Lower leg skin (tissue), 3 donors: Measurements from ENCODE around the gene SPINT1.

Experiments
- POLR2A ChIP-seq, 2 donors: fragments of 450-650 bp; IDR thresholded peaks; one replicate each; pipeline ENCODE4 v1.6.1; 2016 to 2017; ENCODE audit warnings: antibody characterized with exemption in 2 of 2, mild to moderate bottlenecking in 1 of 2, moderate library complexity in 1 of 2
- TF ChIP-seq, protein P1 (sequence below), 3 donors: fragments of 450-650 bp; IDR thresholded peaks; one replicate each; pipeline ENCODE4 v1.5.1; 2016; ENCODE audit warnings: antibody characterized with exemption in 3 of 3, mild to moderate bottlenecking in 3 of 3, moderate library complexity in 2 of 3

DNA sequence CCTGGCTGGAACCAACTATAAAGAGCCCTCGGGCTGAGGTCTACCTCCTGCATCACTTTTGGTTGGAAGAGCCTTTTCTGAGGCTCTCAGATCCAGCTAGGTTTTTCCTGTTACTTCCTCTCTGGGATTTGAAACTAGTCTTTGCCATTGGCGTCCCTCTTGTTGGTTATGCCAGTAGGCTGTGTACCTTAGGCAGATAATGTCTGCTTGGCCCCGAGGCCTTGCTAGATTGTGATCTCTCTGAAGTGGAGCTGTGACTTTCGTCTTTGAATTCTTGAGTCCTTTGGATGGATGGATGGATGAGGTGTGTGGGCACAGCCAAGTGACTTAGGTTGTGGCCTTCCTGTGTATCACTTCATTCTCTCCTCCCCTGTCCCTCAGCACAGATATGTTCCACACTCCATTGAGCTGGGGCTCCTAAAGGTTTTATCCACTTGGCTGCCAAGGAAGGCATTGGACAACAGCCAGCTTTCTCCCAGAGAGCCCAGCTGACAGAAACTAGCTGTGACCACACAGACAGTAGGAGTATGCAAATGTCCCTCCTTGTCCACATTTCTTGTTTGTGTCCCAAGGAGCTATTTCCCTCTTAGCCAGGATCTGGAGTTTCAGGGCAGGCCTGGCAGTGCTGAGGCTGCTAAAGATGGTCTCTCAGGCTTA, 28.7 kb upstream of the SPINT1 start:
- TF ChIP-seq POLR2A (IDR thresholded peaks at IDR 0.05), result no peak
- TF ChIP-seq, protein P1, sequence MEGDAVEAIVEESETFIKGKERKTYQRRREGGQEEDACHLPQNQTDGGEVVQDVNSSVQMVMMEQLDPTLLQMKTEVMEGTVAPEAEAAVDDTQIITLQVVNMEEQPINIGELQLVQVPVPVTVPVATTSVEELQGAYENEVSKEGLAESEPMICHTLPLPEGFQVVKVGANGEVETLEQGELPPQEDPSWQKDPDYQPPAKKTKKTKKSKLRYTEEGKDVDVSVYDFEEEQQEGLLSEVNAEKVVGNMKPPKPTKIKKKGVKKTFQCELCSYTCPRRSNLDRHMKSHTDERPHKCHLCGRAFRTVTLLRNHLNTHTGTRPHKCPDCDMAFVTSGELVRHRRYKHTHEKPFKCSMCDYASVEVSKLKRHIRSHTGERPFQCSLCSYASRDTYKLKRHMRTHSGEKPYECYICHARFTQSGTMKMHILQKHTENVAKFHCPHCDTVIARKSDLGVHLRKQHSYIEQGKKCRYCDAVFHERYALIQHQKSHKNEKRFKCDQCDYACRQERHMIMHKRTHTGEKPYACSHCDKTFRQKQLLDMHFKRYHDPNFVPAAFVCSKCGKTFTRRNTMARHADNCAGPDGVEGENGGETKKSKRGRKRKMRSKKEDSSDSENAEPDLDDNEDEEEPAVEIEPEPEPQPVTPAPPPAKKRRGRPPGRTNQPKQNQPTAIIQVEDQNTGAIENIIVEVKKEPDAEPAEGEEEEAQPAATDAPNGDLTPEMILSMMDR (IDR thresholded peaks at IDR 0.05), result no peak
